HG03159 (cell line): ENCODE measurements around the gene B3GLCT.
"Not testable (repeated sequence)": the region's sequence is repeated elsewhere in the genome, so short reads cannot be mapped to it uniquely, and the experiment has no call there.

Experiments
- ATAC-seq: cut with Tn5 transposase; IDR thresholded peaks from one replicate; pipeline ENCODE4 v1.9.1; 2021; ENCODE audit warnings: mild to moderate bottlenecking, moderate library complexity; ENCODE audit not compliant: unreplicated experiment

B3GLCT gene

DNA sequence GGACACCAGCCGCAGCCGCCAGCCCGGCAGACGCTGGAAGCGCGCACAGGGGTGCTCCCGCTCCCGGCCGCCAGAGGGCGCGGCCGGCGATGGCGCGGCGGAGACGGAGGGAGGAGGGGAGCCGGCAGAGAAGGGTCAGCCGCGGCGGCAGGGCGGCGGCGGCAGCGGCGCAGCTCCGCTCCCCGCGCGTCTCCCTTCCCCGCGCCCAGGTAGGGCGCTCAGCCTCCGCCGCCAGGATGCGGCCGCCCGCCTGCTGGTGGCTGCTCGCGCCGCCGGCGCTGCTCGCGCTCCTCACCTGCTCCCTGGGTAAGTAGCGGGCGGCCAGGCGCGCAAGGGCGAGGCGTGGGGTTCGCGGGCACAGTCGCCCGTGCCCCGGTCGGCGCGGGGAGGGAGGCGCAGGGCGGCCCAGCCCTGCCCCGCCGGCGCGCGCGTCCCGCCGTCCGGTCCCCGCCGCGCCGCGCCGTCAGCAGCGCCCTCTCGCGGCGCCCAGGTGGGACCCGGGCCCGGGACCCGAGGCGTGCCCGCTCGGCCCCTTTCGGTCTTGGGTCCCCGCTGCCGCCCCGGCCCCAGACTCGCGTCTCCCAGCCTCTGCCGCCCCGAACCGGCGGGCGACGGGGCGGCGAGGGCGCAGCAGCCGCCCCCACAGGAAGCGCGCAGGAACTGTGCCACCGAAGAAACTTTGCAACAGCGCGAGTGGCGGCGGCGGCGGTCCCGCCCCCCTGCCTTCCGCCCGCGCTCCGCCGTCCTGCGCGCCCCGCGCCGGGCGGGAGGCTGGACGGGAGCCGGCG, at the start of gene B3GLCT:
TSS of gene B3GLCT (plus strand) at position 127 of the 788 bp plus-strand sequence. CDS start at position 237, 110 bp downstream.
- peak; percentile 80 for ATAC-seq

DNA sequence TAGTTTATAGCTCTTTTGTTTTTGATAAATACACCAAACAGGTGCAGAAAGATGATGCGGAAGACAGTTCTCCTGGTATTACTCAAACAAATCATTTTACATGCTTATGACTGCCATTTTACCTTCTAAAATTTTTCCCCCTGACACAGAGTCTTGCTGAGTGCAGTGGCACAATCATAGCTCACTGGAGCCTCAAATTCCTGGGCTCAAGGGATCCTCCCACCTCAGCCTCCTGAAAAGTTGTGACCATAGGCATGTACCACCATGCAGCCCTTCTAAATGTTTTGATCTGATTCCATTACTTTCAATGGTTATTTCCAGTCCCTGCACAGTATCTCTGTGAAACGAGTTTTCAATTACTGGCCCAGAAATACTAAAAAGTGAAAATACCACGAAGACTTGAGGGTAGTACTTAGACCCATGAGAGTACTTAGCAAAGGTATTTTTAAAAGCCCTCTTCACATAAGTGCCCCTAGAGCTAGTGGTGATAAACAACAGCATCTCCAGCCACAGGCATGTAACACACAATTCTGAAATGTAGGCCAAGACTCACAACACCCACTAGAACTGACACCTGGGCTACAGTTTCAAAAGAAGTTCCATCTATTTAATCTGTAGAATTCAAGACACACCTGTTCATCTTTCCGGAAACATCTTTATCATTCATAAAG, 49.3 kb upstream of the B3GLCT start:
- ATAC-seq = no peak

DNA sequence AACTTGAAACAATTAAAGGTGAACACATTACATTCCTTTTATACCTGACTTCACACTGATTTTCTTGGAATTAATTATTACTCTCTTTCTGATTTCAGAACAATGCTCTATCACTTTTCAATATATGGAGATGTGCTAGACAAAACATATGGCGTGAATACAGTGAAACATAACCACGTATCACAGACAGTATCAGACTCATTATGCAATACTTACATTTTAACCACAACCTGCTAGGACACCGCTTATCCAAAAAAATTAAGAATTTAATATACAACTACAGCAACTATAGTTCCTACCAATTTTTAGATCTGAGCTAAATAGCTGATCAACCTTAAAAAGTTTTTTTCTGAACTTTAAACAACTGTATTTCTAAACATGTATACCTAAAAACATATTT, 47.9 kb upstream of the B3GLCT start:
- no peak for ATAC-seq

DNA sequence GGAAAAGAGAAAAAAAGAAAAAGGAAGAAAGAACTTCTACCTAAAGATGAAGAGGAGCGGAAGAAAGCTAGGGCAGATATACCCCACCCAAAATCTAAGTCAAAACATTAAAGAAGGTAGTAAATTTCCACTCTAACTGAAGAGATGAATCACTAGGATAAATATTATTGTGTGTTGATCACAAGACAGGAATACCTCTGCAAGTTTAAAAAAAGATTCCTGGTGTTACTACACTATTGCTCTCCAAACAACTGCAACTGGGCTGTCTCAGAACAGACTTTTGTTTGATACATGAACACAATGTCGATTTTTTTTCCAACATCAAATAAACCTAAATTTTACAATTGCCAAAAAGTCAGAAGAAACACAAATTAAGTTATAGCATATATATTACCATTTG, 44.8 kb upstream of the B3GLCT start:
- ATAC-seq = no peak

DNA sequence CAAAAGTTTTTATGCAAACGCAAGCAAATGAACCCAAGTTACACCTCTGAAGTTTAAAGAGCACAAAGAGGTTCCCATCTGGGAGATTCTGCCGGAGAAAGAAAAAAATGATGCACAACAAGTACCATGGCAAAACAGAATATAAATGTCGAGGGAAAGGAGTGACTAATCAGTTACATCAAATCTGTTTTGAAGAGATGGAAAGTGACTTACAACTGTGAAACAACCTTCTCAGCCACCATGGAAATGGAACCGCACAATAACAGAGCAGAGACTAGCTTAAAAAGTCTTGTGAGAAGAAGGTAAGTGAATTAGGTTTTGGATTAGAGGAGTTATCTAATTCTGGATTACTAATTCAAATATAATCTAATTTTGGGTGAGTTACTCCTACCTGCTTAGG, 40.5 kb upstream of the B3GLCT start:
- ATAC-seq = no peak

DNA sequence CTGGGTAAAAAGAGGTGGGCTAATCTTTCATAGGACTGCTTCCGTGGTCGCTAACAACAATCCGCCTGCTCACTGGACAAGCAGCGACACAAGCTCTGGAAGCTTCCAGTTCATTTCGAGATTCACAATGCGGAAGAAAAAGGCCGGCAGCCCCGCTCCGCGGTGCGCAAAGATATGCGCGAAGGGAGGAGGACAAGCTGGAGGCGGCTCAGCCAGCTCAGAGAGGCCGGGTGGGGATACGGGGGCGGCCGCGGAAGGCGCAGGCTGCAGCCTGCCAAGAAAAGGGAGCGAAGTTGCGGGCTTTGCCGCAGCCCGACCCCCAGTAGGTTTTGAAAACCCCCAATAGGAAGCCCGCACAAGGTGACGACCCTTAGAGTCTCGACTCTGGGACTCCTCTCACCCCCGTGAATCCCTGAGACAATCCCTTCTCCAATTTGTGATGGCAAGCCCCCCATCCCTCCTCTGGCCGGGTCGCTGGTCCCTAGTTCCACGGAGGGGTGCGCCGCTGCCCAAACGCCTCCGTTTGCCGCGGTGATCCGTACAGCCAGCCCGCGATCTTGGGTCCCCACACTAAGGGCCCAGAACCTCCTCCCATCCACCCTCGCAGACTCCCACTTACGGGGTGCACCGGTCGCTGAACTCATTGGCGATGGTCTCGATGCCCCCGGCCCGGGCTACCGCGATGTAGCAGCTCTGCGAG, 38.8 kb upstream of the B3GLCT start:
- ATAC-seq = peak; percentile 8

DNA sequence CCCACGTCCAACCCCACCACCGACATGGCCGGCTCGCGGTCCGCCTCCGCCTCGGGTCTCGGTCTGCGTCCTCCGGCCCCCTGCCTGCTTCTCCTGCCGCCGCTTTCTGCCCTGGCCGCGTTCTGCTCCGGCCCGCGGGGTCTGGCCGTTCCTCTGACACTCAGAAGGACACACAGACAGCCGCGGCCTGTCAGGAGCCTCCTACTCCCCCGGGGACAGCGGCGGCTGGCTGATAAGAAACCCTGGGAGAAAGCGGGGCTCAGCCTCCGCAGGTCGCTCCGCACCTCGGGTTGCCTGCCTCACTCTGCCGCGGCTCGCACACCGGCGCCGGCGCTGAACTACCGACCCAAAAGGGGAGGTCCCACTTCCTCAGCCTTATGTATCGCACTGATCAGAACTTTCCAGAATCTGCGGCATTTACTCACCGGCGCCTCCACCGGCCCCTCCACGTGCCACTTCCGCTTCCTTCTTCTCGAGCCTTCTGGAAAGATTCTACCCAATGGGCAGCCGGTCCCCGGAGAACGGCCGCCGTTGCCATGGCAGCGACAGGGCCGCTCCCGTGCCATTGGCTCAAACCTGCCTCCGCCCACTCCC, 38.1 kb upstream of the B3GLCT start, which contains the start of gene HSPH1:
TSS of gene HSPH1 (minus strand) at position 348 of the 594 bp plus-strand sequence. CDS start at position 26, 322 bp downstream.
- peak; percentile 74 for ATAC-seq

DNA sequence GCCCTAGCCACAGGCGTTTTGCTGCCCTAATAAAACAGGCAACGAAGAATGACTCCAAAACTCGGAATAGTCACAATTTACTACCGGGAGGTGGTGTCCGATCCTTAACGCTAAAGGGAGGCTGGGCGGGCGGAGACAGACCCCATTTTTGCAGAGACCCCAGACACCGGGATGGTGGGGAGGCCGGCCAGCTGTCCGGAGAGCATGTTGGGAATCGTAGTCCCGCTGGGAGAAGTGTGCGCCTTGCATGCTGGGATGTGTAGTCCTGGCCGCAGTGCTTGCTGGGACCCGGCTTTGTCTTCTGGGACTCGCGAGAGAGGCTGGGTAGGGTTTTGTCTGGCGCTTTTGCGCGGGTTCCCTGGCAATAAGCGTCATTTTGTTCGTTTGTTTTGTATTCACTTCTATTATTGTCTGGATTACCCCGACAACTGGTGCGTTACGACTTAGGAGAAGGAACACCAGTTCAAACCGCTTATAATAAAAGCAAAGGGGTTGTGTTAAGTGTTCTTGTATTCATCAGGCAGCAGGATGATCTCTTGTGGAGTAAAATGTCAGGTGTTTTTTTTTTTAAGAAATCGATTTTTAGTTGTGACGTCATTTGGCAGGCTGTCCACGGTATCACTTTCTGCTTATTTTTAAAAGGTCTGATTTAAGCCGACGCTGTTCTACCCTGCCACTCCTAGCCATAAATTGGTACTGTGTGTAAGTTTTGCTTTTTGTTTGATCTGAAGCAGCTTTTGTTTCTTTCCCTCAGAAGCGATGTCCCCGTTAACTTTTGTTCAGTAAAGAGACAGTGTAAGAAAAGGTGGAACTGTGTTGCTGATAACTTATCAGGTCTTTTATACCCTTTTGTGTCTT, 37.4 kb upstream of the B3GLCT start:
- peak; percentile 81 for ATAC-seq

DNA sequence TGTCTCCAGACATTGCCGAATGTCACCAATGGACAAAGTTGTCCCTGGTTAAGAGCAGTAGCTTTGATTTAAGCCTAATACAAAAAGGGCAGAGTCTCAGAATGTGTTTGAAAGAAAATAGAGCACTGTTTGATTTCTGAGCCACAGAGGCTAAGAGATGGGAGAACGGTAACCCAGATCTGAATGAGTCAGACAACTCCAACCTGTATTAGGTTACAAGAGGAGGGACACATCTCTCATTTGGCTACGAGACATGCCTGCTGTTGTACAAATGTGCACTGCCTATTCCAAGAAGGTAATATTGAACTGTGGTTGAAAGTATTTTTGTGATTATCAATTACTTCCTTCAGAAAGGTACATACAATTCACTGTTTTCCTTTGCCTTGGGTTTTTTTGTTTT, 33.2 kb upstream of the B3GLCT start:
- ATAC-seq = no peak

DNA sequence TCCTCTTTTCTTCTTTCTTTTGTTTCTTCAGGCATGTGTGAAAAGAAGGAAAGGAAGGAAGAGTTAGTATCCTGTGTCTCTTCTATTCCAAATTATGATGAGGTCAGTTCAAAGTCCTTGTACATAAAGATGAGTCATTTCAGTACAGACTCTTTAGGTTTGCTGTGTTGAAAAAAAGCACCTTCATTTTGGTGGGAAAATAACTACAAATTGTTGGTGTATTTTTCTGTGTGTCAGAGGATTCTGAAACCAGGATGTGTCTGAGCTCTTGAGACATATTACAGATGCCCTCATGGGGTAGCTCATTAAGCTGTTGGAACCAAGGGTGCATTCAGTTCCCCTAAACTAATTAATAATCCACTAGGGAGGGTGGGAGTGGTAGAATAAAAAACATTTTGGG, 32.3 kb upstream of the B3GLCT start:
- ATAC-seq = no peak

DNA sequence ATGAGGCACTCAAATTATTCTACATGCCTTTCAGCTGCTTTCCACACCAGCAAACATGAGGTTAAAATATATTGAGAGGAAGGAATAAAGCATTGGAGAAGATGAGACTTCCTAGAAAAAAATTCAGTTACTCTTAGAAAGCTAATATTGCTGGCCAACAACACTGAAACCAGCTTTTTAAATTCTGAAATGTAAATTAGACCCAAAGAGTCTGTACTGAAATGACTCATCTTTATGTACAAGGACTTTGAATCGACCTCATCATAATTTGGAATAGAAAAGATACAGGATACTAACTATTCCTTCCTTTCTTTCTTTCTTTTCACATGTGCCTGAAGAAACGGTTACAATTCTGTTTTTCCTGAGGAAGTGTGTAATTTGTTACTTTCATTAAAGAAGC, 31.6 kb upstream of the B3GLCT start:
- ATAC-seq = no peak

DNA sequence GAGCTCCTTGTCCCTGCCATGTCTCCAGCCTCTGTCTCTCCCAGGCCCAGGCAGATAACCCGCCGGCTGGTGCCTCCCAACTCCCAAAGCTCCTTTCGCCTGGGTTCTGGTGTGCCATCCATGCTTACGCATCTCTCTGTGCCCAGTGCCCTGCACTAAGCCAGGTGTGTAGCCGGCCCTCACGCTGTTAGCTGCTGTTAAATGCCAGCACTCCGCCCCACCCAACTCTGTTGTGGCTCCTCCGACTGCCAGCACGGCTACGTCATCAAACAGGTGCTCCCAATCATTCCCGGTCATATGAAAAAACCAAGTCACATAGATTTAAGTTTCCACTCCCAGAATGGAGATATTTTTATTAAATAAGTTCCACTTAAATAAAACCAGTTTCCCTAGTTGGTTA, 31.0 kb upstream of the B3GLCT start:
- ATAC-seq = no peak

DNA sequence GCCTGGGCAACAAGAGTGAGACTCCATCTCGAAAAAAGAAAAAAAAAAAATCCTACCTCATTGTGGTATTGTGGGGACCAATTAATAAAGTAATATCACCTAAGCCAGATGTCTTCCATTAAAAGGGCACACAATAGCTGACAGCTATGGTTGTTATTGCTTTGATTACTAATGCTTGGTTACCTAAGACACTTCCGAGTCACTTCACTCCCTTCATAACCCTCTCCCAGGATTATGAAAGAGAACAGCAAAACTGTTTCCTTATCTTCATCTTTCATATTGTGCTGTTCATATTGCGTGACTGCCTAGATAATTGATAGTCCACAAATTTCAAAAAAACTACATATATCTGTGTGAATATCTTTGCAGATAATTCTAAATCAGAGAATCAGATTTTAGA, 27.8 kb upstream of the B3GLCT start:
- ATAC-seq = no peak

DNA sequence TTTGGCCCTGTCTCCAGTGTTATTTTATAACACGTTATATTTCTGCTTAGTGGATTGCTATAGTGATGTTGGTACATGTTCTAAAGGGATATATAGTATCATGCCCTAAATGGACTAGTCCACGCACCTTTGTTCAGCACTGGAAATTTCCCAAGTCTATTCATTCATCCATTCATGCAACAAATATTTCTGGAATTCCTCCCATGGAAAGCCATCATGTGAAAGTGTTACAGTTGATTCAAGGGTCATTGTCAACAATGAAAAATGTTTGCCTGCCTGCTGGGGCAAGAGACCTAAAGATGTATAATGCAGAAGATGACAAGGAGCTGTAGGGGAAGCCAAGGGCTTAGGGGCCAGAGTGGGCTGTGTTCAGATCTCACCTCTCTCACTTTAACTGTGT, 27.2 kb upstream of the B3GLCT start:
- no peak for ATAC-seq

DNA sequence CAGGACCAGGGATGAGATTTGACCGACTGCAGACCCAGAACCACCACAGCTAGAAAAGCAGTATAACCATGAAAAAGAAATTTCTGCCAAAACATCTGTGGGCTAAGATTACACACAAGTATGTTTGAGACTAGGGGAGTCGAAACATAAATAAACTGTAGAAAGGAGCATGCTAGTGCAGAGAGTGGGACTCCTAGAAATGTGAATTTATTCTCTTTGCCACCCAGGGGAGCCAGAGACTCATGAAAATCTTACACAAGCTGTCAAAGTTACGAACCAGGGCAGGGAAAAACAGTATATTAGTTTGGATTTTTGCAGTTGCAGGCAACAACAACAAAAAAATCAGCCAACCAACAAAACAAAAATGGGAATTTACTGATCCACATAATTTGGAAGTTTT, 25.8 kb upstream of the B3GLCT start:
- ATAC-seq = no peak

DNA sequence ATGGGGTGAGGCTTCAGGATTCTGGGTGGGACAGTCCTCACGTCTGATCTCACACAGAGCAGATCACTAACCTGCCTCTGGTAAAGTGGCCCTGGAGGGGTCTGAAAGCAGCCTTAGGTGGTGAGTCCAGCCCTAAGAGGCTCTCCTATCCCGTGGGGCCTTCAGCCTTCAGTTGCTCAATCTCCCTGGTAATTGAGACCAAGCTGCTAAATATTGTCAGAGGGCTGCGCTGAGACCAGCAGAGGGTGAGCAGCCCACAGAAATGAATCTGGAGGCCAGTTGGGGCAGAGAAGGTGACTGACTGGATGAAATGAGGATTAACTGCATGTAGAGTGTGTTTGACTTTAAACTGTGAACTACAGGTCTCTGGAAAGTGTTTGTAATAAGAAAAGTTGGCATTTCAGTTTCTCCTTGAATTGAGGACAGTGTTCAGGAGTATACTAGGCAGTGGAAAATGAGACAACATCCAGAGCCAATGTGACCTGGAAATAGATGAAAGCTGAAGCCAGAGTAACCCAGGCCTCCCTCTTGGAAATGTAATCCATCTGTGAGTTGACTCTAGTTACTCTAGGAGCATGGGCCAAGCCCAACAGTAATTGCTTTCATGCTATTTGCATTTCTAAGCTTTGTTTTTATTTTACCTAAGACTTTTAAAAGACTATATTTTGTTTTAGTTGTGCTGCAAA, 23.8 kb upstream of the B3GLCT start:
- no peak for ATAC-seq

DNA sequence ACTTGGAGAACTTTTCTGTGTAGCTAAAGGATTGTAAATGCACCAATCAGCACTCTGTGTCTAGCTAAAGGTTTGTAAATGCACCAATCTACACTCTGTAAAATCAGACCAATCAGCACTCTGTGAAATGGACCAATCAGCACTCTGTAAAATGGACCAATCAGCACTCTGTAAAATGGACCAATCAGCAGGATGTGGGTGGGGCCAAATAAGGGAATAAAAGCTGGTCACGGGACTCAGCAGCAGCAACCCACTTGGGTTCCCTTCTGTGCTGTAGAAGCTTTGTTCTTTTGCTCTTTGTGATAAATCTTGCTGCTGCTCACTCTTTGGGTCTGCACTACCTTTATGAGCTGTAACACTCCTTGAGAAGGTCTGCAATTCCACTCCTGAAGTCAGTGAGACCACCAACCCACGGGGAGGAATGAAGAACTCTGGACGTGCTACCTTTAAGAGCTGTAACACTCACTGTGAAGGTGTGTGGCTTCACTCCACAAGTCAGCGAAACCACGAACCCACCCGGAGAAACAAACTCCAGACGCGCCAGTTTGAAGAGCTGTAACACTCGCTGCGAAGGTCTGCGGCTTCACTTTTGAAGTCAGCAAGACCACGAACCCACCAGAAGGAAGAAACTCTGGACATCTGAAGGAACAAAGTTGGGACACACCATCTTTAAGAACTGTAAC, 21.8 kb upstream of the B3GLCT start:
- ATAC-seq = not testable (repeated sequence)

DNA sequence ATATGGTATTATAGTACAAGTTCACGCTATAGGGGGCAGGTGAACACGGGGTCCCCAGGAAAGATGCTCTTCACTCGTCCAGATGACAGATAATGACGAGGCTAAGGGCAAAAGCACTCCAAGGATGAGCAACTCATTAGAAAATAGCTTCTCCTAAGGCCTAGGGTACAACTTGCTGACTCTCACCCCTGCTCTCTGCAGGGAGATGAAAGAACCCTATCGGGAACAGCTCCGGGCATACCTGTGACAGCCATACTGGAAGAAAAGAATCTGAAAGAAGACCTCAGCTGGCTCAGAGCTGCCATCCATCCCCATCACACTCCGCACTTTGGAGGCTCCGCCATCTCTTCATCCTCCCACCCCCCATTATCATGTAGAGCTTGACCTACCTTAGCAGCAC, 20.5 kb upstream of the B3GLCT start:
- ATAC-seq = no peak

DNA sequence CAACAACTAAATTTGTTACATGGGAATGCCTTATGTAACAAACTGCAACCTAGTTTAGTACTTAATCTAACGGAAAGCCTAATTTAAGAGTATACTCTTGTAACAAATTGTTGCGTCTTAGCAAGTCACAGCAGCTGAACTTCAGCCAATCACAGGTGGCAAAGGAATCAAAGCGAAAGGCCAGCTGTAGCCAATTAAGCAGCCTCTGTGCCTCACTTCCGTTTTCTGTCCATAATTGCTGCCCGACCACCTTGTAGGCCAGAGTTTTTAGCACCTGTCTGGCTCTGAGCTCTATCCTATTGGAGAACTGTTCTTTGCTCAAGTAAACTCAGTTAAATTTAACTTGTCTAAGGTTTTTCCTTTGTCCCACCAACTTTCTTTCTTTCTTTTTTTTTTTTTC, 20.0 kb upstream of the B3GLCT start:
- ATAC-seq = no peak
